Activated T-helper 9 cell treated with anti-CD3 and anti-CD28 coated beads, Interleukin-2, amount 50 U/mL, for 16 hours (primary cell): ENCODE results near the gene ATOH8.

Source experiments
- DNase-seq: peaks from one replicate; pipeline ENCODE4 v3.0.0-alpha.2; 2020; ENCODE audit warnings: low read depth

Gene ATOH8

GRCh38 chr2:85770786-85771409 lies 17.1 kb downstream of the ATOH8 start:
- DNase-seq, result no peak

- DNase-seq, result no peak
Observed at GRCh38 chr2:85771486-85771885, 17.7 kb downstream of the ATOH8 start.

- DNase-seq, result no peak
Observed at GRCh38 chr2:85772019-85772745, 18.4 kb downstream of the ATOH8 start.

- no peak for DNase-seq
Observed at GRCh38 chr2:85772841-85773491, 19.2 kb downstream of the ATOH8 start.

- DNase-seq, result no peak
Observed at GRCh38 chr2:85773692-85774091, 19.9 kb downstream of the ATOH8 start.

GRCh38 chr2:85774126-85774978 lies 20.6 kb downstream of the ATOH8 start:
- DNase-seq, result no peak

GRCh38 chr2:85775406-85776381 lies 21.9 kb downstream of the ATOH8 start:
- DNase-seq, result no peak

GRCh38 chr2:85776672-85777071 lies 22.9 kb downstream of the ATOH8 start:
- no peak for DNase-seq

GRCh38 chr2:85777441-85777861 lies 23.7 kb downstream of the ATOH8 start:
- DNase-seq, result no peak

GRCh38 chr2:85778646-85779379 lies 25.0 kb downstream of the ATOH8 start:
- DNase-seq, result no peak

- DNase-seq, result no peak
Observed at GRCh38 chr2:85779641-85780315, 26.0 kb downstream of the ATOH8 start.

- DNase-seq, result no peak
Observed at GRCh38 chr2:85780316-85781012, 26.7 kb downstream of the ATOH8 start.

GRCh38 chr2:85781013-85781332 lies 27.2 kb downstream of the ATOH8 start:
- DNase-seq, result no peak

- DNase-seq, result no peak
Observed at GRCh38 chr2:85783796-85784195, 30.0 kb downstream of the ATOH8 start.

- DNase-seq, result no peak
Observed at GRCh38 chr2:85784474-85784986, 30.7 kb downstream of the ATOH8 start.

- no peak for DNase-seq
Observed at GRCh38 chr2:85785027-85785822, 31.4 kb downstream of the ATOH8 start.

GRCh38 chr2:85785871-85786270 lies 32.1 kb downstream of the ATOH8 start:
- DNase-seq, result no peak

GRCh38 chr2:85786444-85786843 lies 32.7 kb downstream of the ATOH8 start:
- no peak for DNase-seq
